NT2/D1 (cell line): ENCODE results near the gene FETUB.
"Not testable (repeated sequence)": the region's sequence is repeated elsewhere in the genome, so short reads cannot be mapped to it uniquely, and the experiment has no call there.

Source experiments
- DNase-seq: peaks from one replicate; pipeline ENCODE4 v3.0.0-alpha.2; 2011; ENCODE audit warnings: low read depth, low spot score
- H3K27me3 ChIP-seq: 2 replicates; pipeline ENCODE4 v1.6.0; 2011; ENCODE audit warnings: mild to moderate bottlenecking; ENCODE audit not compliant: insufficient read length, insufficient read depth
- H3K36me3 ChIP-seq: 2 replicates; pipeline ENCODE4 v1.6.1; 2011; ENCODE audit warnings: mild to moderate bottlenecking, low read length, mixed read lengths; ENCODE audit not compliant: insufficient read depth, insufficient read length
- H3K4me1 ChIP-seq: 2 replicates; pipeline ENCODE4 v1.5.1; 2011; ENCODE audit not compliant: insufficient read depth, insufficient read length
- H3K4me3 ChIP-seq: 2 replicates; pipeline ENCODE4 v1.5.1; 2011; ENCODE audit warnings: low read depth; ENCODE audit not compliant: insufficient read length
- H3K9ac ChIP-seq: 2 replicates; pipeline ENCODE4 v1.6.0; 2011; ENCODE audit warnings: low read depth; ENCODE audit not compliant: insufficient read length
- H3K9me3 ChIP-seq: 2 replicates; pipeline ENCODE4 v1.5.1; 2011; ENCODE audit warnings: mild to moderate bottlenecking, low read length; ENCODE audit not compliant: insufficient read depth
- SUZ12 ChIP-seq: IDR thresholded peaks from 2 replicates; pipeline ENCODE4 v1.6.1; 2011; ENCODE audit not compliant: insufficient read length, insufficient read depth; ENCODE audit errors: extremely low read depth
- YY1 ChIP-seq: IDR thresholded peaks from 2 replicates; pipeline ENCODE4 v1.6.1; 2011; ENCODE audit not compliant: insufficient read length, insufficient read depth
- ZNF274 ChIP-seq: IDR thresholded peaks from 2 replicates; pipeline ENCODE4 v1.6.1; 2011; ENCODE audit warnings: mild to moderate bottlenecking, low read depth, low read length

FETUB gene

GRCh38 chr3:186670155-186670554, 30.0 kb downstream of the FETUB start:
- no peaks in the 10 kb centered on the region for H3K9me3 ChIP-seq
- H3K4me3 ChIP-seq, result no peak overlapping the region
- H3K36me3 ChIP-seq, result no peaks in the 10 kb centered on the region
- no peak for DNase-seq
- H3K9ac ChIP-seq, result no peak overlapping the region
- no peaks in the 10 kb centered on the region for H3K4me1 ChIP-seq
- TF ChIP-seq ZNF274, result no peak
- no peak for TF ChIP-seq YY1
- TF ChIP-seq SUZ12, result no peak
- H3K27me3 ChIP-seq, result no peaks in the 10 kb centered on the region

GRCh38 chr3:186671051-186671450, 30.9 kb downstream of the FETUB start:
- TF ChIP-seq SUZ12, result no peak
- TF ChIP-seq YY1, result no peak
- TF ChIP-seq ZNF274, result no peak
- Histone ChIP-seq H3K36me3 (no peaks in the 10 kb centered on the region), H3K4me3 (no peak overlapping the region), H3K9me3 (no peaks in the 10 kb centered on the region), H3K9ac (no peak overlapping the region), H3K4me1 (no peaks in the 10 kb centered on the region), H3K27me3 (no peaks in the 10 kb centered on the region)
- no peak for DNase-seq

GRCh38 chr3:186678604-186679003, 38.4 kb downstream of the FETUB start:
- Histone ChIP-seq H3K4me1 (no peaks in the 10 kb centered on the region), H3K9me3 (no peaks in the 10 kb centered on the region), H3K27me3 (peaks cover 4% of the 10 kb centered on the region), H3K9ac (no peak overlapping the region), H3K4me3 (no peak overlapping the region), H3K36me3 (no peaks in the 10 kb centered on the region)
- DNase-seq, result no peak
- TF ChIP-seq YY1, result no peak

- no peak for DNase-seq
- Histone ChIP-seq H3K27me3 (peaks cover 4% of the 10 kb centered on the region), H3K4me3 (no peak overlapping the region), H3K9me3 (no peaks in the 10 kb centered on the region), H3K4me1 (no peaks in the 10 kb centered on the region), H3K36me3 (no peaks in the 10 kb centered on the region), H3K9ac (no peak overlapping the region)
- TF ChIP-seq ZNF274 (no peak), YY1 (no peak), SUZ12 (no peak)
These were observed 39.0 kb downstream of the FETUB start for GRCh38 chr3:186679151-186679550.

GRCh38 chr3:186680869-186681268, 40.7 kb downstream of the FETUB start:
- no peaks in the 10 kb centered on the region for H3K36me3 ChIP-seq
- no peak overlapping the region for H3K4me3 ChIP-seq
- H3K4me1 ChIP-seq, result no peaks in the 10 kb centered on the region
- no peak for DNase-seq
- H3K27me3 ChIP-seq, result peaks cover 4% of the 10 kb centered on the region
- H3K9me3 ChIP-seq, result peaks cover 10% of the 10 kb centered on the region; the same call in 1 of the 2 replicates
- TF ChIP-seq YY1, result no peak
- TF ChIP-seq ZNF274, result no peak
- TF ChIP-seq SUZ12, result no peak
- H3K9ac ChIP-seq, result no peak overlapping the region

GRCh38 chr3:186682812-186683211, 42.6 kb downstream of the FETUB start:
- H3K9ac ChIP-seq, result no peak overlapping the region
- DNase-seq, result no peak
- no peak for TF ChIP-seq SUZ12
- TF ChIP-seq YY1, result no peak
- no peak for TF ChIP-seq ZNF274
- no peaks in the 10 kb centered on the region for H3K36me3 ChIP-seq
- peaks cover 13% of the 10 kb centered on the region; the same call in 1 of the 2 replicates for H3K9me3 ChIP-seq
- H3K27me3 ChIP-seq, result peaks cover 4% of the 10 kb centered on the region
- H3K4me1 ChIP-seq, result no peaks in the 10 kb centered on the region
- H3K4me3 ChIP-seq, result no peak overlapping the region

- no peaks in the 10 kb centered on the region for H3K36me3 ChIP-seq
- no peaks in the 10 kb centered on the region for H3K4me1 ChIP-seq
- H3K9ac ChIP-seq, result no peak overlapping the region
- DNase-seq, result peak; percentile 51
- TF ChIP-seq ZNF274 (no peak), YY1 (no peak), SUZ12 (no peak)
- H3K9me3 ChIP-seq, result peaks cover 13% of the 10 kb centered on the region; the same call in 1 of the 2 replicates
- no peak overlapping the region for H3K4me3 ChIP-seq
- H3K27me3 ChIP-seq, result no peaks in the 10 kb centered on the region
These were observed 43.8 kb downstream of the FETUB start for GRCh38 chr3:186683979-186684378.

GRCh38 chr3:186686475-186686874, 46.3 kb downstream of the FETUB start:
- peaks cover 13% of the 10 kb centered on the region; the same call in 1 of the 2 replicates for H3K9me3 ChIP-seq
- H3K27me3 ChIP-seq, H3K36me3 ChIP-seq, H3K4me1 ChIP-seq, DNase-seq, H3K9ac ChIP-seq, H3K4me3 ChIP-seq: not testable (repeated sequence)
